ENCODE results near the gene NUBPL.
"Not testable (repeated sequence)": the region's sequence is repeated elsewhere in the genome, so short reads cannot be mapped to it uniquely, and the experiment has no call there.

NUBPL gene

GRCh38 chr14:31618884-31619283, 57.7 kb downstream of the NUBPL start:
- H3K4me3 ChIP-seq (ENCODE audit: low read length); H3K4me1 ChIP-seq (ENCODE audit: control insufficient read depth, insufficient read depth, low read length); H3K27me3 ChIP-seq (ENCODE audit: control insufficient read depth, insufficient read depth, low read length): not testable (repeated sequence)

GRCh38 chr14:31619440-31619839, 58.2 kb downstream of the NUBPL start:
- Histone ChIP-seq H3K27me3 (ENCODE audit: control insufficient read depth, insufficient read depth, low read length) (no peaks in the 10 kb centered on the region), H3K9ac (ENCODE audit: low read depth, low read length) (no peak overlapping the region), H3K4me2 (ENCODE audit: low read length) (no peak overlapping the region), H3K9me3 (replicated peaks; ENCODE audit: low read length) (no peaks in the 10 kb centered on the region), H3K4me1 (ENCODE audit: control insufficient read depth, insufficient read depth, low read length) (no peaks in the 10 kb centered on the region), H3K4me3 (ENCODE audit: low read length) (no peak overlapping the region), H3K36me3 (ENCODE audit: insufficient read depth, low read length) (no peaks in the 10 kb centered on the region)

More at GRCh38 chr14:31618884-31619283, 57.7 kb downstream of the NUBPL start:
- not testable (repeated sequence) for H3K4me2 ChIP-seq (ENCODE audit: low read length); H3K9ac ChIP-seq (ENCODE audit: low read depth, low read length); H3K36me3 ChIP-seq (ENCODE audit: insufficient read depth, low read length); H3K9me3 ChIP-seq (replicated peaks; ENCODE audit: low read length)

DNA sequence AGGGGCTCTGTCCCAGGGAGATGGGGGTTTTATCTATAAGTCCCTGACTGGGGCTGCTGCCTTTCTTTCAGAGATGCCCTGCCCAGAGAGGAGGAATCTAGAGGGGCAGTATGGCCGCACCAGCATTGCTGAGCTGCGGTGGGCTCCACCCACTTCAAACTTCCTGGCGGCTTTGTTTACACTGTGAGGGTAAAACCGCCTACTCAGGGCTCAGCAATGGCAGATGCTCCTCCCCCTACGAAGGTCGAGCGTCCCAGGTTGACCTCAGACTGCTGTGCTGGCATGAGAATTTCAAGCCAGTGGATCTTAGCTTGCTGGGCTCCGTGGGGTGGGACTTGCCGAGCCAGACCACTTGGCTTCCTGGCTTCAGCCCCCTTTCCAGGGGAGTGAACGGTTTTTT, 59.7 kb downstream of the NUBPL start:
- H3K4me3 ChIP-seq (ENCODE audit: low read length); H3K9me3 ChIP-seq (replicated peaks; ENCODE audit: low read length); H3K4me1 ChIP-seq (ENCODE audit: control insufficient read depth, insufficient read depth, low read length); H3K9ac ChIP-seq (ENCODE audit: low read depth, low read length); H3K4me2 ChIP-seq (ENCODE audit: low read length); H3K36me3 ChIP-seq (ENCODE audit: insufficient read depth, low read length); H3K27me3 ChIP-seq (ENCODE audit: control insufficient read depth, insufficient read depth, low read length): not testable (repeated sequence)

DNA sequence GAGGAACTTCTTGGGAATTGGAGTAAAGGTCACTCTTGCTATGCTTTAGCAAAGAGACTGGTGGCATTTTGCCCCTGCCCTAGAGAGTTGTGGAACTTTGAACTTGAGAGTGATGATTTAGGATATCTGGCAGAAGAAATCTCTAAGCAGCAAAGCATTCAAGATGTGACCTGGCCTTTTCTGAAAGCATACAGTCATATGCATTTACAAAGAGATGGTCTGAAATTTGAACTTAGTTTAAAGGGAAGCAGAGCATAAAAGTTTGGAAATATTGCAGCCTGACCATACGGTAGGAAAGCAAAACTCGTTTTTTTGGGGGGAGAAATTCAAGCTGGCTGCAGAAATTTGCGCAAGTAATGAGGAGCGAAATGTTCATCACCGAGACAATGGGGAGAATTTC, 60.9 kb downstream of the NUBPL start:
- no peak overlapping the region for H3K4me3 ChIP-seq (ENCODE audit: low read length)
- no peak overlapping the region for H3K9ac ChIP-seq (ENCODE audit: low read depth, low read length)
- H3K27me3 ChIP-seq (ENCODE audit: control insufficient read depth, insufficient read depth, low read length), result no peaks in the 10 kb centered on the region
- no peaks in the 10 kb centered on the region for H3K4me1 ChIP-seq (ENCODE audit: control insufficient read depth, insufficient read depth, low read length)
- no peak overlapping the region for H3K4me2 ChIP-seq (ENCODE audit: low read length)
- no peaks in the 10 kb centered on the region for H3K36me3 ChIP-seq (ENCODE audit: insufficient read depth, low read length)
- H3K9me3 ChIP-seq (replicated peaks; ENCODE audit: low read length), result no peaks in the 10 kb centered on the region

- H3K4me3 ChIP-seq (ENCODE audit: low read length); H3K9ac ChIP-seq (ENCODE audit: low read depth, low read length): not testable (repeated sequence)
Observed at GRCh38 chr14:31652900-31653299, 91.7 kb downstream of the NUBPL start.

DNA sequence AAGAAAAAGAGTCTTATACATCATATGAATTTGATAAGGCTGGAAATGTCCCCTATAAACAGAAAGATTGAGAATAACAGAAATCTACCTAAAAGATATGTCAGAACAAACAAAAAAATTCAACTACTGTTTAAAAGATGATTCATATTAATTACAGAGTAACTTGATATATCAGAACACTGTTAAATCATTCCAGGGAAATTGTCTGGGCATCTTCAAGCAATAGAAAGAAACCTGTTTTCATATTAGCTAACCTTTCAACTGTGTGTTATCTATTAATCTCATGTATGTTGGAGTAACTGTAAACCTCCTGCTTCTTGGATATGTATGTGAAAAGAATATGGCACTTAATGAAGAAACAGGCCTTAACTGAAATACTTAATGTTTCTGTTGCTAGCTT, 96.7 kb downstream of the NUBPL start:
- Histone ChIP-seq H3K9me3 (replicated peaks; ENCODE audit: low read length) (no peaks in the 10 kb centered on the region), H3K36me3 (ENCODE audit: insufficient read depth, low read length) (no peaks in the 10 kb centered on the region), H3K4me1 (ENCODE audit: control insufficient read depth, insufficient read depth, low read length) (no peaks in the 10 kb centered on the region), H3K4me2 (ENCODE audit: low read length) (no peak overlapping the region), H3K4me3 (ENCODE audit: low read length) (no peak overlapping the region), H3K9ac (ENCODE audit: low read depth, low read length) (no peak overlapping the region), H3K27me3 (ENCODE audit: control insufficient read depth, insufficient read depth, low read length) (no peaks in the 10 kb centered on the region)

More at GRCh38 chr14:31652900-31653299, 91.7 kb downstream of the NUBPL start:
- H3K36me3 ChIP-seq (ENCODE audit: insufficient read depth, low read length); H3K9me3 ChIP-seq (replicated peaks; ENCODE audit: low read length); H3K27me3 ChIP-seq (ENCODE audit: control insufficient read depth, insufficient read depth, low read length); H3K4me2 ChIP-seq (ENCODE audit: low read length); H3K4me1 ChIP-seq (ENCODE audit: control insufficient read depth, insufficient read depth, low read length): not testable (repeated sequence)

DNA sequence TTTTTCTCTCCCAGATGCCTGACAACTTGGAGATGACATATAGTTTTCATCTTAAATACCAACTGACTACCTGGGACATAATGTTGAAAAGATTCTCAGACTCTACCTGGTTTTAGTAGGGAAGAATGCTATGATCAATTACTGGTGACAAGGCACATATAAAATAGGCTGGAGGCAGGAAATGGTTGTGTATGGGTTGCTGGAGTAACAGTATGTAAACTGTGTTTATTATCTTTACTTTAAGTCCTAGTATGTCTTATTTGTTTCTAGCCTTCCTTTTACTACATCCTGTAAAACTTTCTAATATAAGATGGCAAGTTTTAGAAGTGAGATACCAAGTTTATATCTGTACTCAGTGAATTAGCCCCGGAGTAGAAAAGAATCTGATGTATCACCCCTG, 98.1 kb downstream of the NUBPL start:
- no peaks in the 10 kb centered on the region for H3K9me3 ChIP-seq (replicated peaks; ENCODE audit: low read length)
- no peaks in the 10 kb centered on the region for H3K4me1 ChIP-seq (ENCODE audit: control insufficient read depth, insufficient read depth, low read length)
- no peaks in the 10 kb centered on the region for H3K27me3 ChIP-seq (ENCODE audit: control insufficient read depth, insufficient read depth, low read length)
- H3K36me3 ChIP-seq (ENCODE audit: insufficient read depth, low read length), result no peaks in the 10 kb centered on the region
- no peak overlapping the region for H3K4me2 ChIP-seq (ENCODE audit: low read length)
- H3K9ac ChIP-seq (ENCODE audit: low read depth, low read length), result no peak overlapping the region
- no peak overlapping the region for H3K4me3 ChIP-seq (ENCODE audit: low read length)

GRCh38 chr14:31660191-31660590, 99.0 kb downstream of the NUBPL start:
- Histone ChIP-seq H3K9ac (ENCODE audit: low read depth, low read length) (no peak overlapping the region), H3K27me3 (ENCODE audit: control insufficient read depth, insufficient read depth, low read length) (no peaks in the 10 kb centered on the region), H3K4me3 (ENCODE audit: low read length) (no peak overlapping the region), H3K9me3 (replicated peaks; ENCODE audit: low read length) (no peaks in the 10 kb centered on the region), H3K36me3 (ENCODE audit: insufficient read depth, low read length) (no peaks in the 10 kb centered on the region), H3K4me2 (ENCODE audit: low read length) (no peak overlapping the region), H3K4me1 (ENCODE audit: control insufficient read depth, insufficient read depth, low read length) (no peaks in the 10 kb centered on the region)

DNA sequence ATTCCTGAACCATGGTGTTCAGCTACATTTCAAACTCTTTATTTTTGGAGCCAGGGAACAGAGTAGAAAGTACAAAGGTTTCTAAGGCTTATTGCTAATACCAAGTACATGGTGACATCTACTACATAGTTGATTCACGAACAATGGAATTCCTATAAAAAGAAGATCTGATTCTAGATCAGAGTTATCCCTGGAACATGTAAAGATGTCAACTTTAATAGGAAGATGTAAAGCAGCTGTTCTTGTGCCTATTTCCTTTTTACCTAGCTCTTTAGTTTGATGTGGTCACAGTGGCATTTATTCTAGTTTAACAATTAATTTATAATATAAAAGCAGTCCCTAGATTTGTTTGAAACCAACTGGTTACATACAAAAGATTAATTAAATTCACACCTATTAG, 99.5 kb downstream of the NUBPL start:
- Histone ChIP-seq H3K9me3 (replicated peaks; ENCODE audit: low read length) (no peaks in the 10 kb centered on the region), H3K4me1 (ENCODE audit: control insufficient read depth, insufficient read depth, low read length) (no peaks in the 10 kb centered on the region), H3K36me3 (ENCODE audit: insufficient read depth, low read length) (no peaks in the 10 kb centered on the region), H3K4me3 (ENCODE audit: low read length) (no peak overlapping the region), H3K4me2 (ENCODE audit: low read length) (no peak overlapping the region), H3K27me3 (ENCODE audit: control insufficient read depth, insufficient read depth, low read length) (no peaks in the 10 kb centered on the region), H3K9ac (ENCODE audit: low read depth, low read length) (no peak overlapping the region)

GRCh38 chr14:31668348-31668747, 107.1 kb downstream of the NUBPL start:
- H3K9ac ChIP-seq (ENCODE audit: low read depth, low read length), result no peak overlapping the region
- H3K36me3 ChIP-seq (ENCODE audit: insufficient read depth, low read length), result no peaks in the 10 kb centered on the region
- no peaks in the 10 kb centered on the region for H3K4me1 ChIP-seq (ENCODE audit: control insufficient read depth, insufficient read depth, low read length)
- no peaks in the 10 kb centered on the region for H3K9me3 ChIP-seq (replicated peaks; ENCODE audit: low read length)
- no peak overlapping the region for H3K4me2 ChIP-seq (ENCODE audit: low read length)
- H3K27me3 ChIP-seq (ENCODE audit: control insufficient read depth, insufficient read depth, low read length), result no peaks in the 10 kb centered on the region
- H3K4me3 ChIP-seq (ENCODE audit: low read length), result no peak overlapping the region

DNA sequence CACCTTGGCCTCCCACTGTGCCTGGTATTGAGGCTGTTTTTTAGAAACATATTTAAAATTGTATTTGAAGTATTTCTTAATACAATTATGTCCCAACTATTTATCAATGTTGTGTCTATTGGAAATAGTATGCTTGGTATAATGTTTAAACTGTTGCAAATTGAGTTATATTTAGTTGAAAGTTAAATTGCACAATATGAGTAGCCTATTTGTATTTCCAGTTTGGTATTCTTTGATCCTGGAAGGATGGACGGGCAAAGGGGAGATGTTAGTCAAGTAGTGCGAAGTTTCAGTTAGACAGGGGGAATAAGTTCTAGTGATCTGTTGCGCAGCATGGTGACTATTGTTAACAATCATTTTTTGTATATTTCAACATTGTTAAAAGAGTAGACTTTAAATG, 111.5 kb downstream of the NUBPL start:
- Histone ChIP-seq H3K27me3 (ENCODE audit: control insufficient read depth, insufficient read depth, low read length) (no peaks in the 10 kb centered on the region), H3K4me2 (ENCODE audit: low read length) (no peak overlapping the region), H3K4me3 (ENCODE audit: low read length) (no peak overlapping the region), H3K36me3 (ENCODE audit: insufficient read depth, low read length) (no peaks in the 10 kb centered on the region), H3K4me1 (ENCODE audit: control insufficient read depth, insufficient read depth, low read length) (no peaks in the 10 kb centered on the region), H3K9ac (ENCODE audit: low read depth, low read length) (no peak overlapping the region), H3K9me3 (replicated peaks; ENCODE audit: low read length) (no peaks in the 10 kb centered on the region)

- no peak overlapping the region for H3K4me2 ChIP-seq (ENCODE audit: low read length)
- peaks cover 17% of the 10 kb centered on the region for H3K4me1 ChIP-seq (ENCODE audit: control insufficient read depth, insufficient read depth, low read length)
- no peaks in the 10 kb centered on the region for H3K9me3 ChIP-seq (replicated peaks; ENCODE audit: low read length)
- H3K4me3 ChIP-seq (ENCODE audit: low read length), result no peak overlapping the region
- no peaks in the 10 kb centered on the region for H3K27me3 ChIP-seq (ENCODE audit: control insufficient read depth, insufficient read depth, low read length)
- no peaks in the 10 kb centered on the region for H3K36me3 ChIP-seq (ENCODE audit: insufficient read depth, low read length)
- H3K9ac ChIP-seq (ENCODE audit: low read depth, low read length), result no peak overlapping the region
Observed at GRCh38 chr14:31677052-31677451, 115.8 kb downstream of the NUBPL start.

Measured in skeletal muscle satellite cell (primary cell).